Measurements from ENCODE around the gene NEUROD4.

Gene NEUROD4

DNA sequence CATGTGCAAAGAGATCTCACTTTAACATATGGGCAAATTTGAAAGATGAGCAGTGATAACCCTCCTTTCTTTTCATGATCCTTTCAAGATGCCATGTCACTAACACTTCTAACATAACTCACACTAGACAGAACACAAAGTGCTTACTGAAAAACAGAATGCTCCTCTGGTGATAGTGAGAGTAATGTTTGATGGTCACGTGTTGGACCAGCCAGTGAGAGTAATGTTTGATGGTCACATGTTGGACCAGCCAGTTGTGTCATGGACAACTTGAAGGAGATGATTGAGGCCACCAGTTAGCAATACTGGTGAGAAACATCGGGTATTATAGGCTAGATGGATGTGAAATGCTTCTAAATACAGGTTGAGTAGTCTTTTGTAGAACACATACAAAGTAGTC is 5.7 kb downstream of the NEUROD4 start:
- Histone ChIP-seq H3K9ac (ENCODE audit: low read depth, low read length) (no peak overlapping the region), H3K36me3 (ENCODE audit: insufficient read depth, low read length) (no peaks in the 10 kb centered on the region), H3K9me3 (ENCODE audit: control insufficient read depth, insufficient read depth, low read length) (no peaks in the 10 kb centered on the region), H3K4me1 (ENCODE audit: insufficient read depth, low read length) (no peaks in the 10 kb centered on the region)

DNA sequence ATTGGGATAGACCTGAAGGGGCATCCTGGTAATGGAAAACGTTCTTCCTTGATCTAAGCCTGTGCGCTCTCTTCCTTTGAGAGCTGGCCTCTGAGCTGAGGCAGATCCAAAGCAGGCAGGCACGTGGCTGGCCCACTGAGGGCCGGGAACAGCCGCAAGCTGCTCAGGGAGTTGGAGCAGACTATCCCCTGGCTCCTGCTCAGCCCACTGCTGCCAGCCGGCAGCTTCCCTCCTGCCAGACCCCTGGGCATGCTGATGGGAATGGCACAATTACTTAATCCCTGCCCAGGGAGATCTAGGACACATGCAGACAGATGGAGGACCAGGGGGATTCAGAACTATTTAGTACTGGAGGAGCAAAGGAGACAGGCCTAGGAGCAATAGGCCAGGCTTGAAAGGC is 14.4 kb downstream of the NEUROD4 start:
- Histone ChIP-seq H3K9ac (ENCODE audit: low read depth, low read length) (no peak overlapping the region), H3K36me3 (ENCODE audit: insufficient read depth, low read length) (no peaks in the 10 kb centered on the region), H3K9me3 (ENCODE audit: control insufficient read depth, insufficient read depth, low read length) (no peaks in the 10 kb centered on the region), H3K4me1 (ENCODE audit: insufficient read depth, low read length) (no peaks in the 10 kb centered on the region)

DNA sequence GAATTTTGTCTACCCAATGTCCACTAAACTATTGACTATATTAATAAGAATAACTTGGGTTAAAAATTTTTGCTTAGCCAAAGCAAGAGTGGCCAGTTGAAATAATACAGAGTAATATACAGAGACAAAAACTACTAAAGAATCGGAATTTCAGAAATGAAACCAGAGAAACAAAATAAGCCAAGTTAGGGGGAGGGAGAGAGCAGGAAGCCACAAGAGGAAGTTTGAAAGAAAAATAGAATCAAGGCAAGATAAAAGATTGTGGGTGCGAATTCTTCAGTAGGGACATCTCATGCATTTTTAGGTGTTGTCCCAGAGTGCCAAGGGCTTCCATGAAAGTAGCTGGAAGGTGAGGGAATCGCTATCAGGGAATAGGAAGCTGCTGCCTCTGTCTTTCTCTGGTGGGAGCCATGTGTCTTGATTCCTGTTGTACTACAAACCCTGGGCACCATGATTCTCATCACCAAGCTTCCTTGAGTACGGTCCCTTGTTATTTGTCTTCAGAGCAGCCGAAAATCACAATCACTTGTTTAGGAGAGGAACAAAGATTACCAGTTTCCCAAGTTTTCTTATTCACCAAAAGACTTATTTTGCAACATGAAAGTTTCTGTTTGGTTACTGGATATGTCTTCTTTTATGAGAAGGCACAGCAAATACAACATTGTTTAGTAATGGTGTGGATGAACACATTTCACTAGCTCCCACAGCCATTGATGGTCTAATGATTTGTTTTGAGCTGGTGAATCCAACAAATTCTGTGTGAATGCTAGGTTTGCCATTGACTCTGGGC is 16.7 kb downstream of the NEUROD4 start:
- no peaks in the 10 kb centered on the region for H3K36me3 ChIP-seq (ENCODE audit: insufficient read depth, low read length)
- H3K9me3 ChIP-seq (ENCODE audit: control insufficient read depth, insufficient read depth, low read length) = no peaks in the 10 kb centered on the region
- H3K9ac ChIP-seq (ENCODE audit: low read depth, low read length) = no peak overlapping the region
- H3K4me1 ChIP-seq (ENCODE audit: insufficient read depth, low read length) = no peaks in the 10 kb centered on the region

DNA sequence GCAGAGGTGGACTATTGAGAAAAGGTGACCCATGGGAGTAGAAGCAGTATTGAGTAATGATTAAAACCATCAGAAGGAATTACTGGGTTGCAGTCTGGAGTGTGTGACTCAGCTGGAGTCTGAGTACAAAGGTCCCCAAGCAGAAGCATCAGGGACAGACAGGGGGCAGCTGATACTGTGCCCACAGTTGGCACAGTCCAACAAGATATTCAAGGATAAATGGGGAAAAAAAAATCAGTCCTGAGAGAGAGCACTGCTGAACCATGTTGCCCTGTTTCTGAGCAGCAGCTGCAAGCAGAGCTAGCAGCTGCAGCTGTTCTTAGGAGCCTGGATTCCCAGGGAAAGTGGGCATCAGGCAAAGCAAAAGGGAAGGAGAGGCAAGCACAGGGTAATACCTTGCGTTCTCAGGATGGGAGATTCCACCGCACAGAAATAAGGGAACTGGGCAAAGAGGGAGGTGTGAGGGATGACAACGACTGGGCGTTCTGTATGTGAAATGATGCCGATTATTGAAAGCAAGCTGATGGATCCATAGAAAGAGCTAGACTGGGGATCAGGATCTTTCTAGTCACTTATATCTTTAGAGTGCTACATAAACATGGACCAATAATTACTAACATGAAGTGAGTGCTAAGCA is 17.7 kb downstream of the NEUROD4 start:
- no peaks in the 10 kb centered on the region for H3K4me1 ChIP-seq (ENCODE audit: insufficient read depth, low read length)
- no peaks in the 10 kb centered on the region for H3K36me3 ChIP-seq (ENCODE audit: insufficient read depth, low read length)
- no peaks in the 10 kb centered on the region for H3K9me3 ChIP-seq (ENCODE audit: control insufficient read depth, insufficient read depth, low read length)
- H3K9ac ChIP-seq (ENCODE audit: low read depth, low read length) = no peak overlapping the region

DNA sequence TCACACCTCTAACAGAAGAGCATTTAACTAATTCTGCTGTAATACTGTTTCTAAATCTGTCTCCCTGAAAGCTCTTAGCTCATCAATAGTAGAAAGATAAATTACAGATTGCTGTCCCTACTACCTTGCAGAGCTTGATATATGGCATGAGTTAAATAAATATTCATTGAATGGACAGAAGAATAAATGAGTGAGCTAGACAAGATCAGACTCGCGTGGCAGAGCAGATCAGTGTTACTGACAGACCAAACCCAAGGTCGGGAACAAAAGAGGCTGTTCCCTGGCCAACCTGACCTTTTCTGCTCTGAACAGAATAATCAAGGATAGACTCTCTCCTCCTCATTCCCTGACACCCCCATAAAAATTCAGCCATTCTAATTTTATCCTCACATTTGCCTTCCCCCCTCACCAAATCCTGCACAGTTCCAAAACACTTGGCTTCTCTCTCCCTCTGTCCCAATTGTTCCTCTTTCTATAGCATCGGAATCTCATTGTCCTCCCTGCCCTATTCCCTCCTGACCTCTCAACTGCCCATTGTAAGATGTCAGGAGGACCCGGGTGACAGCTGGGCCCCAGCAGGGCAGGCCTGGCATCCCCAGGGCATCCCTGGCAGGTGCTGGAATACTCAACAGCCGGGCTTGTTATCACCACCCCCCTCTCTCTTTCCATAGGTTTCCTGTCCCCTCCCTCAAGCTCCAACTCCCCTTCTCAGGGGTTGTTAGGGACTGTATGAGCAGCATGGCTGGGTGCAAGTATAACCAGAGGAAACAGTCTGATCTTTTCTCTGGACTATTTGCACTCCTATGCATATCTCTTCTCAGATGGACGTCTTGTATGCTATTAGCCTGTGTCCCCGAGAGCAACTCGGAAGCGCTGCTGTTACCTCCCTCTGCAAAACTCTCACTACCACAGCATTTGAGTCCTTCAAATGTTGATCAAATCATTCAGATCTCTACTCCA is 19.9 kb downstream of the NEUROD4 start:
- no peaks in the 10 kb centered on the region for H3K9me3 ChIP-seq (ENCODE audit: control insufficient read depth, insufficient read depth, low read length)
- H3K9ac ChIP-seq (ENCODE audit: low read depth, low read length) = no peak overlapping the region
- no peaks in the 10 kb centered on the region for H3K36me3 ChIP-seq (ENCODE audit: insufficient read depth, low read length)
- no peaks in the 10 kb centered on the region; the same call in 1 of the 2 replicates for H3K4me1 ChIP-seq (ENCODE audit: insufficient read depth, low read length)

DNA sequence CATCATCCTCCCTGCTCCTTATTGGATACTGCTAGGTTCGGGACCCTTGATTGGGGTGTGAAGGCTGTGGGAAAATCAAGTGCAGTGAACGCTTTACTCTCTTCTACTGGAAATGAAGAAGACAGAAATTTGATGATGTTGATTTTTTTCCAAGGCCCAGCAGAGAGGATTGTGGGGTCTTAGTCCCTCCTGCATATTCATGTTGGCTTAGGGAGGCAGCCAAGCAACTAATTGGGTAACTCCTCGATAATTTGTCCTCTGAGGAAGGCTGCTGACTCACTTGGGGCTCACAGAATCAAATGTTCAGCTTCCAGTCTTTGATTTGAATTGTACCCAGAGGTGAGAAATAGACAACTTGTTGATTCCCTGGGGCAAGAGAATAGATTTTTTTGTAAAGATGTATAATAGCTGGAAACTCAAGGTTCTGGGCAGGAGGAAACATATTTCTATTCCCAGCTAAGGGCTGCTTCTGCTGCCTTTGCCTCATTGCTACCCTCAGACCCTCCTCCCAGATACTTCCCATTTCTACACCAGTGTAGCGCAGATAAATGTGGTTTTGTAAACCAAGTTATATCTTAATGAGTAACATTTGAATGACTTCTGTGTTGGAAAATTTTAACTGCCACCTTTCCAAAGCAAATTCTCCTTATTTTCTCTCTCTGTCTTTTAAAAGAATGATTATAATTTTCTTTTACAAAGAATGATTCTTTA is 21.7 kb downstream of the NEUROD4 start:
- Histone ChIP-seq H3K36me3 (ENCODE audit: insufficient read depth, low read length) (no peaks in the 10 kb centered on the region), H3K9ac (ENCODE audit: low read depth, low read length) (no peak overlapping the region), H3K4me1 (ENCODE audit: insufficient read depth, low read length) (no peaks in the 10 kb centered on the region; the same call in 1 of the 2 replicates), H3K9me3 (ENCODE audit: control insufficient read depth, insufficient read depth, low read length) (no peaks in the 10 kb centered on the region)

DNA sequence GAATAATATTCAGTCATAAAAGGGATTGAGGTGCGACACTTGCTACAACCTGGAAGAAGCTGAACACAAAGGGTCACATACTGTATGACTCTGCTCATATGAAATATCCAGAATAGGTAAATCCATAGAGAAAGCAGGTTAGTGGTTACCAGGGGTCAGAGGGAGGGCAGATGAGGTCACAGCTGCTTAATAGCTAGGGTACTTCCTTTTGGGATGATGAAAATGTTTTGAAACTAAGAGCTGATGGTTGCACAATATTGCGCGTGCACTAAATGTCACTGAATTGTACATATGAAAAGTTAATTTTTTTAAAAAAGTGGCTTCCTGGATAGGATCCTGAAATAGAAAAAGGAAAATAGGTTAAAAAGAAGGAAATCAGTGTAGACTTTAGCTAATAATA is 23.8 kb downstream of the NEUROD4 start:
- no peaks in the 10 kb centered on the region for H3K9me3 ChIP-seq (ENCODE audit: control insufficient read depth, insufficient read depth, low read length)
- no peaks in the 10 kb centered on the region for H3K36me3 ChIP-seq (ENCODE audit: insufficient read depth, low read length)
- no peaks in the 10 kb centered on the region; the same call in 1 of the 2 replicates for H3K4me1 ChIP-seq (ENCODE audit: insufficient read depth, low read length)
- H3K9ac ChIP-seq (ENCODE audit: low read depth, low read length) = no peak overlapping the region

DNA sequence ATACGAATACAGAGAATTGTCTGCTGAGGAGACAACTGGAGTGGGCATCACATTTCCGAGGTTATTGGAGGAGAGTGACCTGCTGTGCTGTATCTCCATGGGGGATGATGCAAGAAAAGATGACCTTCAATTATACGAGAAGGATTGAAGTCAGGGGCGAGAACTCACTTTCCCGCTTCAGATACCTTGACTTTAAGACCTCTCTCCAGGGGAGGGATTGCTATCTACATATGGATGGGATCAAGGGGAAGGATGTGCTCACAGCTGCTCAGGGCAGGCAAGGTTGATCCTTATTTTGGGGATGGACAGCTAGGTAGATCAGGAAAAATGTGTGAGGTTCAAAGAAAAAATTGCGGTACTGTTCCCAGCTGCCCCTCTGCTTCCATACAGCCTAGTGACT is 24.4 kb downstream of the NEUROD4 start:
- Histone ChIP-seq H3K4me1 (ENCODE audit: insufficient read depth, low read length) (no peaks in the 10 kb centered on the region; the same call in 1 of the 2 replicates), H3K36me3 (ENCODE audit: insufficient read depth, low read length) (no peaks in the 10 kb centered on the region), H3K9ac (ENCODE audit: low read depth, low read length) (no peak overlapping the region), H3K9me3 (ENCODE audit: control insufficient read depth, insufficient read depth, low read length) (no peaks in the 10 kb centered on the region)

DNA sequence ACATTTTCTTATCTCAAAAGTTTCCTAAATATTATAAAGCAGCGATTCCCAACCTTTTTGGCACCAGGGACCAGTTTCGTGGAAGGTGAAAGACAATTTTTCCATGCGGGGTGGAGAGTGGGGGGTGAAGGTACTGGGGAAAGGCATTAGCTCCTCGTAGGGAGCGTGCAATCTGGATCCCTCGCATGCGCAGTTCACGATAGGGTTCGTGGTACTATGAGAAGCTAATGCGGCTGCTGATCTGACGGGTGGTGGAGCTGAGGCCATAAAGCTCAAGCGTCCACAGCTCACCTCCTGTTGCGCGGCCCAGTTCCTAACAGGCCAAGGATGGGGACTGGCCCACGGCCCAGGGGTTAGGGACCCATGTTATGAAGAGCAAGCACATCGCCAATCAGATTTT is 29.9 kb downstream of the NEUROD4 start:
- Histone ChIP-seq H3K4me1 (ENCODE audit: insufficient read depth, low read length) (no peaks in the 10 kb centered on the region), H3K9ac (ENCODE audit: low read depth, low read length) (no peak overlapping the region), H3K36me3 (ENCODE audit: insufficient read depth, low read length) (no peaks in the 10 kb centered on the region), H3K9me3 (ENCODE audit: control insufficient read depth, insufficient read depth, low read length) (no peaks in the 10 kb centered on the region)

DNA sequence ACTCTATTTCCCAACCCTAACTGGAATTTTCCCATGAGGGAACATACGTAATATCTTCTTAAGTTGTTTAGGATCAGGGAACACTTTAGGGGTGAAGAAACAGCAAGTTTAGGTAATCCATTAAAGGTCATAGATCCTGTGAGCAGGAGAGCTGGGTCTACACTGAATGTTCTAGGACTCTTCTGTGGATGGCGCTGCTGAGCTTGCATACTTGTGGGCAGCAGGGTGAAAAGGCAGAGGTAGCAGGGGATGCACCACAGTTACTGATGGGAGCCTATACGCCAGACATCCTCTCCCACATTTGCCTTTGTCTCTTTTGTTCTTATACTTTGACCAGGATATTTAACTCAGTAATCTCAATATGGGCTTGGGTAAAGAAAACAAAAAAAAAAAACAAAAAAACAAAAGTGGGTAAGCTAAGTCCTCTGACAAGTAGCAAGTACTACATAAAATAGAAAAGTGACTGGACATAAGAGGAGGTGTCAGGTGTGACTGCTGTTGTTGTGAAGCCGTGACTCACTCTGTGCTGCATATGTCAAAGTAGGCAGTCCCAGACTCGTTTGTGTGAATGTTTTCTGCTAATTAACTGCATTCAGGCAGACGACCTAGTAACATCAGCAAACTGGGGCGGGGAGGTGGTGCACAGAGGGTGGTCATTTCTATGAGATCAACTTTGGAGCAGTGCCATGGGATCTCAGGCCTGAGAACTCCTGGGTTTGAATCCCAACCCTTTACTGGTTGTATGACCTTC is 31.6 kb downstream of the NEUROD4 start:
- H3K36me3 ChIP-seq (ENCODE audit: insufficient read depth, low read length) = no peaks in the 10 kb centered on the region
- H3K9ac ChIP-seq (ENCODE audit: low read depth, low read length) = no peak overlapping the region
- no peaks in the 10 kb centered on the region for H3K4me1 ChIP-seq (ENCODE audit: insufficient read depth, low read length)
- H3K9me3 ChIP-seq (ENCODE audit: control insufficient read depth, insufficient read depth, low read length) = no peaks in the 10 kb centered on the region

DNA sequence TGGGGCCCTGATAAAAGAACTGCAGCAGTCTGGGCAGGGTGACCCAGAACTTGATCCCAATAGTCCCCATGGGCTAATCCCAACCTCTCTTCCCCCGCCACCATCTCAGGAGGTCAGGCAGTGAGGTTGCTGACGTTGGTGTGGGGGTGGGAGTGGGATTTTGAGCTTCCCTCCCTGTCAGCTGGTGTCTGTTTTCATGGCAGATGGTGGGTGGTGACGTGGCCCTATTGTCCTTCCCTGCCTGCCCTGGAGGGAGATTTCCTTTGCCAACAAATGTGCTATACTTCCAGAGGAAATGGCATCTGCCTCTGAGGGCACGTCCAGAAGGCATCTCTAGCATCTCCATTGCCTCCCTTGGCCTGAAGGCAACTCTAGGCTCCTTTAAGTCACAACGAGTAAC is 37.7 kb downstream of the NEUROD4 start:
- H3K4me1 ChIP-seq (ENCODE audit: insufficient read depth, low read length) = peaks cover 17% of the 10 kb centered on the region
- no peaks in the 10 kb centered on the region for H3K36me3 ChIP-seq (ENCODE audit: insufficient read depth, low read length)
- no peaks in the 10 kb centered on the region for H3K9me3 ChIP-seq (ENCODE audit: control insufficient read depth, insufficient read depth, low read length)
- no peak overlapping the region for H3K9ac ChIP-seq (ENCODE audit: low read depth, low read length)

DNA sequence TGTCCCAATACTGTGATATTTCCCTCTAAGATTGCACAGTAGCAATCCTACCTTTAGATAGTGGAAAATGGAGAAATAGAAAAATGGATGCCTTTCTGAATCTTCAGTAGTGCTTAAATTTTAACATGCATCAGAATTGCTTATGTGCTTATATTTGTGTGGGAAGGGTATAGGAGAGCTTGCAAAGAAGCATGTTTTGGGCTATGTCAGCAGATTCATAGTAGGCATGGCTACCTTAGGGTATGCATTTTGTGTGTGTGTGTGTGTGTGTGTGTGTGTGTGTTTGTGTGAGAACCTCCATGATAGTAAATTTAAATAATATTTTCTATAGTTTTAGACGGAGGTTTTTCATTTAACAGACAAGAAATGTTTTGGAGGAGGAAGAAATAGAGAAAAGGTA is 38.3 kb downstream of the NEUROD4 start:
- Histone ChIP-seq H3K36me3 (ENCODE audit: insufficient read depth, low read length) (no peaks in the 10 kb centered on the region), H3K4me1 (ENCODE audit: insufficient read depth, low read length) (peaks cover 17% of the 10 kb centered on the region), H3K9ac (ENCODE audit: low read depth, low read length) (no peak overlapping the region), H3K9me3 (ENCODE audit: control insufficient read depth, insufficient read depth, low read length) (no peaks in the 10 kb centered on the region)

DNA sequence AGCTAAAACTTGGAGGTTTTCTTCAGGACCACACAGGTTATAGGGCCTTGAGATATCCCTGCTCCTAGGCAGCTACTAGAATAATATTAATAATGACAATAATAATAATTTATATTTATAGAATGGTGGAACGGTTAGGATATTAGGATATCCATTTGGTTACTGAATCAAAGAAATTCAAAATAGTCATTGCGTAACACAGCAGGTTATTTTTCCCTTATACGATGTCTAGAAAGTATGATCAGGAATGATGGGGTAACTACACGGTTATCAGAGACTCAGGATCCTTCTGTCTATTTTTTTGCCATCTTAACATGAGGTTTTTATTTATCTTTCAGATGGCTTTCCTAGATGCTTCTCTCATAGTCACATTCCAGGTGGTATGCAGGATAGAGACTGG is 39.0 kb downstream of the NEUROD4 start:
- Histone ChIP-seq H3K4me1 (ENCODE audit: insufficient read depth, low read length) (peaks cover 17% of the 10 kb centered on the region), H3K36me3 (ENCODE audit: insufficient read depth, low read length) (no peaks in the 10 kb centered on the region), H3K9ac (ENCODE audit: low read depth, low read length) (no peak overlapping the region), H3K9me3 (ENCODE audit: control insufficient read depth, insufficient read depth, low read length) (no peaks in the 10 kb centered on the region)
